ENCODE results near the gene MTM1. TPM values are rescaled to one million over a fixed set of nuclear protein-coding genes. Genes with fewer than 3 reads are reported as not detected.

Gene MTM1
- total RNA-seq, 1 experiment from 2014 or later: 6.4 TPM

DNA sequence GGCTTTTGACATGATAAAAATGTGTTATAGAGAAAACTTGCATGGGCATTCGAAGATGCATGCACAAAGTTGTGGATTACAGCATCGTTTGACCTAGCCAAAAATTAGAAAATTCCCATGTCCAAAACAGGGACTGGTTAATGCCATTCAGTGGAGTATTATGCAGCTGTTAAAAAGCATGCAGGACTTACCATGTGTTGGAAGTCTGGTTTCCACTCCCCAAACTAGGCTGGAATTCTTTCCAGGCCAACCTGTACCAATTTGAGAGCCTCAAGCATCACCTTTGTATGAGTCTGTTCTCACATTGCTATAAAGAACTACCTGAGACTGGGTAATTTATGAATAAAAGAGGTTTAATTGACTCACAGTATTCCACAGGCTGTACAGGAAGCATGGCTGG lies 45.9 kb upstream of the MTM1 start:
- Histone ChIP-seq H3K9ac (ENCODE audit: extremely low read depth, insufficient read length, low read length) (no peak overlapping the region), H3K79me1 (ENCODE audit: insufficient read depth, low read depth, low read length, poor library complexity, severe bottlenecking) (no peaks in the 10 kb centered on the region), H3T11ph (ENCODE audit: low read length) (no peak overlapping the region), H4K8ac (replicated peaks; ENCODE audit: insufficient read length, low read depth, low read length) (no peak overlapping the region), H3K4me2 (ENCODE audit: insufficient read depth, insufficient read length, low read length) (no peak overlapping the region), H3K27me3 (ENCODE audit: insufficient read depth, low read length) (no peaks in the 10 kb centered on the region), H3K23me2 (ENCODE audit: insufficient read length, low read depth, low read length, poor library complexity, severe bottlenecking) (no peaks in the 10 kb centered on the region), H3K79me2 (ENCODE audit: insufficient read depth, low read length) (no peaks in the 10 kb centered on the region), H3K4ac (ENCODE audit: low read depth, low read length) (no peak overlapping the region), H4K20me1 (ENCODE audit: control insufficient read depth, insufficient read depth, insufficient read length) (no peaks in the 10 kb centered on the region), H3K18ac (ENCODE audit: insufficient read length, low read depth, low read length) (no peak overlapping the region), H2BK120ac (ENCODE audit: low read depth, low read length, poor library complexity, severe bottlenecking) (no peak overlapping the region), H3K4me1 (ENCODE audit: insufficient read depth, low read length) (no peaks in the 10 kb centered on the region), H2BK5ac (ENCODE audit: insufficient read length, low read length) (no peak overlapping the region), H3K27ac (ENCODE audit: insufficient read length, low read depth, low read length) (no peak overlapping the region), H2AK5ac (ENCODE audit: insufficient read length, low read length) (no peak overlapping the region), H3K14ac (ENCODE audit: insufficient read depth, low read length) (no peak overlapping the region), H2AFZ (ENCODE audit: low read length) (no peak overlapping the region), H2BK12ac (ENCODE audit: insufficient read length, low read depth, low read length) (no peak overlapping the region), H3K56ac (ENCODE audit: insufficient read length, low read depth, low read length) (no peak overlapping the region), H3K9me3 (ENCODE audit: control insufficient read depth, low read depth, low read length) (no peaks in the 10 kb centered on the region), H2BK20ac (ENCODE audit: low read depth, low read length, poor library complexity, severe bottlenecking) (no peak overlapping the region), H4K91ac (ENCODE audit: insufficient read length, low read depth, low read length) (no peak overlapping the region), H3K23ac (ENCODE audit: insufficient read length, low read depth, low read length) (no peak overlapping the region), H2BK15ac (ENCODE audit: low read depth, low read length) (no peak overlapping the region), H4K5ac (ENCODE audit: insufficient read length, low read depth, low read length) (no peak overlapping the region)
- Mint-ChIP-seq H3K4me1 (peaks cover 11 to 14% of the 10 kb centered on the region in 2 experiments), H3K9me3 (peaks cover 67 to 83% of the 10 kb centered on the region in 2 experiments), H3K27ac (no peak overlapping the region), H3K27me3 (ENCODE audit: low read depth) (peaks cover 1% of the 10 kb centered on the region; the same call in 1 of the 2 replicates), H3K36me3 (ENCODE audit: insufficient read depth in 1 of 3, low read depth in 3 of 3) (peaks cover 0 to 2% (median 0%) of the 10 kb centered on the region in 3 experiments; a peak in 4 of 7 replicates), H3K4me3 (no peak overlapping the region)
- DNase-seq: no peak
- WGBS (ENCODE audit: extremely low coverage, insufficient read length, low lambda C conversion rate): no CpG with 5 or more reads among the region's 2 CpGs
- TF ChIP-seq, protein P1, sequence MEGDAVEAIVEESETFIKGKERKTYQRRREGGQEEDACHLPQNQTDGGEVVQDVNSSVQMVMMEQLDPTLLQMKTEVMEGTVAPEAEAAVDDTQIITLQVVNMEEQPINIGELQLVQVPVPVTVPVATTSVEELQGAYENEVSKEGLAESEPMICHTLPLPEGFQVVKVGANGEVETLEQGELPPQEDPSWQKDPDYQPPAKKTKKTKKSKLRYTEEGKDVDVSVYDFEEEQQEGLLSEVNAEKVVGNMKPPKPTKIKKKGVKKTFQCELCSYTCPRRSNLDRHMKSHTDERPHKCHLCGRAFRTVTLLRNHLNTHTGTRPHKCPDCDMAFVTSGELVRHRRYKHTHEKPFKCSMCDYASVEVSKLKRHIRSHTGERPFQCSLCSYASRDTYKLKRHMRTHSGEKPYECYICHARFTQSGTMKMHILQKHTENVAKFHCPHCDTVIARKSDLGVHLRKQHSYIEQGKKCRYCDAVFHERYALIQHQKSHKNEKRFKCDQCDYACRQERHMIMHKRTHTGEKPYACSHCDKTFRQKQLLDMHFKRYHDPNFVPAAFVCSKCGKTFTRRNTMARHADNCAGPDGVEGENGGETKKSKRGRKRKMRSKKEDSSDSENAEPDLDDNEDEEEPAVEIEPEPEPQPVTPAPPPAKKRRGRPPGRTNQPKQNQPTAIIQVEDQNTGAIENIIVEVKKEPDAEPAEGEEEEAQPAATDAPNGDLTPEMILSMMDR (conservative IDR thresholded peaks at IDR 0.05): no peak

Data from H9 (cell line).